Osteoblast (primary cell): ENCODE data around the gene CMTM7. TPM values are rescaled to one million over a fixed set of nuclear protein-coding genes. Genes with fewer than 3 reads are reported as not detected.
A peak's percentile ranks its signal among the peaks of the same experiment; 100 is the strongest.

Experiments used
- DNase-seq: peaks from one replicate; pipeline ENCODE4 v3.0.0; 2011; ENCODE audit warnings: low spot score, mixed read lengths; ENCODE audit not compliant: insufficient read length; ENCODE audit errors: missing footprints
- H2AFZ ChIP-seq: 2 replicates; pipeline ENCODE4 v1.6.0; 2011; ENCODE audit warnings: mild to moderate bottlenecking, low read length
- H3K27ac ChIP-seq: 2 replicates; pipeline ENCODE4 v1.5.1; 2011; ENCODE audit warnings: mild to moderate bottlenecking, low read depth, low read length, moderate library complexity
- H3K27me3 ChIP-seq: 2 replicates; pipeline ENCODE4 v1.6.0; 2012; ENCODE audit warnings: mild to moderate bottlenecking, control low read depth, inconsistent platforms, low read length, moderate library complexity; ENCODE audit not compliant: insufficient read depth
- H3K36me3 ChIP-seq: 2 replicates; pipeline ENCODE4 v1.5.1; 2011; ENCODE audit warnings: mild to moderate bottlenecking, low read length, control low read depth, moderate library complexity; ENCODE audit not compliant: insufficient read depth
- H3K4me1 ChIP-seq: 2 replicates; pipeline ENCODE4 v1.5.1; 2011; ENCODE audit warnings: mild to moderate bottlenecking, low read length, control low read depth, moderate library complexity; ENCODE audit not compliant: insufficient read depth
- H3K4me2 ChIP-seq: 2 replicates; pipeline ENCODE4 v1.6.0; 2011; ENCODE audit warnings: mild to moderate bottlenecking, low read length; ENCODE audit not compliant: insufficient read depth
- H3K4me3 ChIP-seq: fragments of 200-600 bp; sonication (generic); 3 replicates; pipeline ENCODE4 v1.5.1; 2012; ENCODE audit warnings: mild to moderate bottlenecking, low read length, inconsistent platforms; ENCODE audit not compliant: insufficient read depth
- H3K79me2 ChIP-seq: 2 replicates; pipeline ENCODE4 v1.6.0; 2012; ENCODE audit warnings: mild to moderate bottlenecking, low read length, control low read depth, inconsistent platforms; ENCODE audit not compliant: insufficient read depth
- H3K9me3 ChIP-seq: 2 replicates; pipeline ENCODE4 v1.5.1; 2011; ENCODE audit warnings: low read depth, low read length, control low read depth
- H4K20me1 ChIP-seq: 2 replicates; pipeline ENCODE4 v1.6.0; 2012; ENCODE audit warnings: mild to moderate bottlenecking, low read length, control low read depth; ENCODE audit not compliant: insufficient read depth
- total RNA-seq: library from RNA; depleted of rRNA; stranded (reverse); fragments of >200 nt; gene quantifications from 2 replicates; pipeline ENCODE4 v1.2.3, GENCODE V29; 2012
- TF ChIP-seq, protein P1 (sequence below): IDR thresholded peaks from 2 replicates; pipeline ENCODE4 v1.5.1; 2011; ENCODE audit warnings: mild to moderate bottlenecking, low read depth, low read length, moderate library complexity; ENCODE audit errors: extremely low read depth

The CMTM7 gene
- total RNA-seq, 1 donor = 7.2 TPM

DNA sequence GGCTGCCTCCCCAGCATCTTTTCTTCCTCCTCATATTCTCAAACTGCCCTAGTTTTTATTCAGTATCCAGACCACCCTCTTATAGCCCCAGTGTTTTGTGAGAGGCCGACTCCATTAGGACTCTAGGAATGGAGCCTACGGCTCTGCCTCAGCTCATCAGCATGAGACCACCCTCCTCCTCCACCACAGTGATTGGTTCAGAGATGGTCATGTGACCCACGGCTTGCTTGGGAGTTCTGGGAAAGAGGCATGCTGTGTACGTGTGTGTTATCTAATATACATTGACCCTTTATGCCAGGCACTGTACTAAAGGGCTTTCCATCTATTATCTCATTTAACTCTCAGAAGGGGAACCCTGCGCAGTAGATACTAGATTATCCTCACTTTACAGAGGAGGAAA is 17.8 kb upstream of the CMTM7 start:
- Histone ChIP-seq H3K27ac (no peak overlapping the region), H2AFZ (no peak overlapping the region), H3K79me2 (no peaks in the 10 kb centered on the region), H3K27me3 (peaks cover 2% of the 10 kb centered on the region), H3K36me3 (no peaks in the 10 kb centered on the region), H4K20me1 (no peaks in the 10 kb centered on the region), H3K9me3 (no peaks in the 10 kb centered on the region), H3K4me1 (peaks cover 4% of the 10 kb centered on the region), H3K4me3 (no peak overlapping the region), H3K4me2 (no peak overlapping the region)
- TF ChIP-seq, protein P1, sequence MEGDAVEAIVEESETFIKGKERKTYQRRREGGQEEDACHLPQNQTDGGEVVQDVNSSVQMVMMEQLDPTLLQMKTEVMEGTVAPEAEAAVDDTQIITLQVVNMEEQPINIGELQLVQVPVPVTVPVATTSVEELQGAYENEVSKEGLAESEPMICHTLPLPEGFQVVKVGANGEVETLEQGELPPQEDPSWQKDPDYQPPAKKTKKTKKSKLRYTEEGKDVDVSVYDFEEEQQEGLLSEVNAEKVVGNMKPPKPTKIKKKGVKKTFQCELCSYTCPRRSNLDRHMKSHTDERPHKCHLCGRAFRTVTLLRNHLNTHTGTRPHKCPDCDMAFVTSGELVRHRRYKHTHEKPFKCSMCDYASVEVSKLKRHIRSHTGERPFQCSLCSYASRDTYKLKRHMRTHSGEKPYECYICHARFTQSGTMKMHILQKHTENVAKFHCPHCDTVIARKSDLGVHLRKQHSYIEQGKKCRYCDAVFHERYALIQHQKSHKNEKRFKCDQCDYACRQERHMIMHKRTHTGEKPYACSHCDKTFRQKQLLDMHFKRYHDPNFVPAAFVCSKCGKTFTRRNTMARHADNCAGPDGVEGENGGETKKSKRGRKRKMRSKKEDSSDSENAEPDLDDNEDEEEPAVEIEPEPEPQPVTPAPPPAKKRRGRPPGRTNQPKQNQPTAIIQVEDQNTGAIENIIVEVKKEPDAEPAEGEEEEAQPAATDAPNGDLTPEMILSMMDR = no peak
- DNase-seq = no peak

DNA sequence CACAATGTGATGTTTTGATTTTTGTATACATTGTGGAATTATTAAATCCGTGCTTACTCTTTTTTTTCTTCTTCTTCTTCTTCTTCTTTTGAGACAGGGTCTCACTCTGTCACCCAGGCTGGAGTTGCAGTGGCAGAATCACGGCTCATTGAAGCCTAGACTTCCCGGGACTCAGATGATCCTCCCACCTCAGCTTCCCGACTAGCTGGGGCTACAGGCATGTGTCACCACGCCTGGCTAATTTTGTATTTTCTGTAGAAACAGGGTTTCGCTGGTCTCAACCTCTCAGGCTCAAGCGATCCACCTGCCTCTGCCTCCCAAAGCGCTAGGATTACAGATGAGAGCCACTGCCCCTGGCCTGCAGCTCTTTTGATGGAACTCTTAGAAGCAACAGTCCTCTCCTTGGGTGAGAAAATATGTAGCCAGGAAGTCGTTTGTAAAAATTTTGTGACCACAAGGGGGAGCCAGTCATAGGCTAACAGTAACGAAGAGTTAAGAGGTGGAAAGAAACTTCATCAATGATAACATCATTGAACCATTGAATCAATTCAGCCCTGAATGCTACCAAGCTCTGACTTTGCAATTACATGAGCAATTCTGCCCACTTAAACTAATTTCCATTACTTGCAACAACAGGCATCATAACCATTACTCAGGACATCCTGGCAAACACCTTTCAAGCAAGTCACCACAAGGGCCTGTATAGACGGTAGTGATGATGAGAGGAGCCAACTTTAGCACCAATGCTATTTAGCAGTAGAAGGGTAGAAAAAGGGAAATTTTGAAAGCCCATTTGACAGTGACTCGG is 16.7 kb upstream of the CMTM7 start:
- Histone ChIP-seq H3K4me2 (peak overlapping the region; percentile 39), H2AFZ (peak overlapping the region; percentile 57)
- TF ChIP-seq, protein P1 = peak; percentile 67

DNA sequence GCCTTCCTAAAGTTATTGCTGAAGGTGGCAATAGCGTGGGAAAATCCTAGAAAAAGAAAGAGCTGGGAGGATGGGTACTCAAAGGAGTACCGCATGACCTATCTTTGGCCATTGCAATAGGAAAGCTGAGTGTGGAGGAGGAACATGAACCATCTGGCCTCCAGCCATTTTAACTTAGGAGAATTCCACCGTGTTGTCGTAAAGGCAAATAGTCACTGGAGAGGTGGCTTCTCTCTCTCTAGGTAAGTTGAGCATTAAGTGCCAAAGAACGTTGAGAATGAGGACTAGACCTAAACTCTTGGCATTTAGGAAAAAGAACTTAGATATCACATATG is 16.1 kb upstream of the CMTM7 start:
- H3K4me2 ChIP-seq = no peak overlapping the region
- TF ChIP-seq, protein P1 = no peak
- H3K27ac ChIP-seq = no peak overlapping the region
- H2AFZ ChIP-seq = no peak overlapping the region
- H3K9me3 ChIP-seq = no peaks in the 10 kb centered on the region
- no peaks in the 10 kb centered on the region for H3K79me2 ChIP-seq
- H3K4me1 ChIP-seq = peaks cover 4% of the 10 kb centered on the region
- H4K20me1 ChIP-seq = no peaks in the 10 kb centered on the region
- DNase-seq = no peak
- H3K27me3 ChIP-seq = peaks cover 9% of the 10 kb centered on the region
- H3K36me3 ChIP-seq = no peaks in the 10 kb centered on the region
- H3K4me3 ChIP-seq = no peak overlapping the region

More for the DNA sequence above, 16.7 kb upstream of the CMTM7 start:
- Histone ChIP-seq H3K36me3 (no peaks in the 10 kb centered on the region), H4K20me1 (no peaks in the 10 kb centered on the region), H3K4me1 (peaks cover 4% of the 10 kb centered on the region), H3K4me3 (no peak overlapping the region), H3K9me3 (no peaks in the 10 kb centered on the region), H3K79me2 (no peaks in the 10 kb centered on the region), H3K27me3 (peaks cover 5% of the 10 kb centered on the region), H3K27ac (no peak overlapping the region)
- DNase-seq = no peak

DNA sequence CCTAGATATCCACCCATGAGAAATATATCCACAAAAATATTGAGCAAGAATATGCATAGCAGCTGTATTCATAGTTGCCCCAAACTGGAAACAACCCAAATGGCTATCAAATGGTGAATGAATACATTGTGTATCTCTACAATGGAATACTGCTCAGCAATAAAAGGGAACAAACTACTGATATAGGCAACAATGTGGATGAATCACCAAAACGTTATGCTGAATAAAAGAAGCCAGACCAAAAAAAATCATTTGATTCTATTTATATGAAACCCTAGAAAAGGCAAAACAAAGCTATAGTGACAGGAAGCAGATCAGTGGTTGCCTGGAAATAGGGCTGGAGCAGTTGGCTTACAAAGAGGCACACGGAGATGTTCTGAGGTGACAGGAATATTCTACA is 15.5 kb upstream of the CMTM7 start:
- peaks cover 13% of the 10 kb centered on the region for H3K27me3 ChIP-seq
- H3K27ac ChIP-seq = no peak overlapping the region
- no peaks in the 10 kb centered on the region for H3K36me3 ChIP-seq
- H3K79me2 ChIP-seq = no peaks in the 10 kb centered on the region
- no peak overlapping the region for H3K4me3 ChIP-seq
- H3K4me1 ChIP-seq = peaks cover 4% of the 10 kb centered on the region
- no peaks in the 10 kb centered on the region for H3K9me3 ChIP-seq
- H3K4me2 ChIP-seq = no peak overlapping the region
- no peak for DNase-seq
- no peak overlapping the region for H2AFZ ChIP-seq
- no peaks in the 10 kb centered on the region for H4K20me1 ChIP-seq
- TF ChIP-seq, protein P1 = no peak
